ENCODE results near the gene FLYWCH2.

Gene FLYWCH2

GRCh38 chr16:2936436-2937011, 53.5 kb downstream of the FLYWCH2 start:
- H3K4me2 ChIP-seq (ENCODE audit: low read depth, low read length, poor library complexity, severe bottlenecking): no peak overlapping the region
- H3K79me2 ChIP-seq (ENCODE audit: insufficient read depth, low read length): no peaks in the 10 kb centered on the region
- H2AFZ ChIP-seq (ENCODE audit: low read depth, low read length, severe bottlenecking): no peak overlapping the region
- H3K9ac ChIP-seq (ENCODE audit: low read length): no peak overlapping the region
- no peaks in the 10 kb centered on the region for H3K36me3 ChIP-seq (ENCODE audit: low read length)
- TF ChIP-seq CTCF (IDR thresholded peaks at IDR 0.05; ENCODE audit: insufficient read depth, low read length, poor library complexity, severe bottlenecking): no peak
- TF ChIP-seq EZH2phosphoT487 (conservative IDR thresholded peaks at IDR 0.05; ENCODE audit: low read length): no peak
- H3K27ac ChIP-seq (ENCODE audit: low read depth, low read length): no peak overlapping the region
- H3K4me3 ChIP-seq (ENCODE audit: insufficient read depth, low read length, poor library complexity, severe bottlenecking): no peak overlapping the region
- H3K27me3 ChIP-seq (ENCODE audit: low read length): no peaks in the 10 kb centered on the region
- no peaks in the 10 kb centered on the region for H3K9me2 ChIP-seq (replicated peaks; ENCODE audit: insufficient read depth, low read length)
- H4K20me1 ChIP-seq (ENCODE audit: low read depth, low read length): no peaks in the 10 kb centered on the region
- H3K9me3 ChIP-seq (ENCODE audit: insufficient read depth, low read length): no peaks in the 10 kb centered on the region
- H3F3A ChIP-seq (ENCODE audit: insufficient read depth): no peaks in the 10 kb centered on the region

GRCh38 chr16:2937170-2937569, 54.2 kb downstream of the FLYWCH2 start:
- Histone ChIP-seq H3K4me3 (ENCODE audit: insufficient read depth, low read length, poor library complexity, severe bottlenecking) (no peak overlapping the region), H2AFZ (ENCODE audit: low read depth, low read length, severe bottlenecking) (no peak overlapping the region), H3K9me3 (ENCODE audit: insufficient read depth, low read length) (no peaks in the 10 kb centered on the region), H3K27me3 (ENCODE audit: low read length) (no peaks in the 10 kb centered on the region), H3K9me2 (replicated peaks; ENCODE audit: insufficient read depth, low read length) (no peaks in the 10 kb centered on the region), H3F3A (ENCODE audit: insufficient read depth) (no peaks in the 10 kb centered on the region), H3K79me2 (ENCODE audit: insufficient read depth, low read length) (no peaks in the 10 kb centered on the region), H3K36me3 (ENCODE audit: low read length) (no peaks in the 10 kb centered on the region), H3K9ac (ENCODE audit: low read length) (no peak overlapping the region), H3K4me2 (ENCODE audit: low read depth, low read length, poor library complexity, severe bottlenecking) (no peak overlapping the region), H4K20me1 (ENCODE audit: low read depth, low read length) (no peaks in the 10 kb centered on the region), H3K27ac (ENCODE audit: low read depth, low read length) (no peak overlapping the region)
- TF ChIP-seq EZH2phosphoT487 (conservative IDR thresholded peaks at IDR 0.05; ENCODE audit: low read length) (no peak), CTCF (IDR thresholded peaks at IDR 0.05; ENCODE audit: insufficient read depth, low read length, poor library complexity, severe bottlenecking) (no peak)

GRCh38 chr16:2938206-2938605, 55.2 kb downstream of the FLYWCH2 start:
- TF ChIP-seq EZH2phosphoT487 (conservative IDR thresholded peaks at IDR 0.05; ENCODE audit: low read length): no peak
- TF ChIP-seq CTCF (IDR thresholded peaks at IDR 0.05; ENCODE audit: insufficient read depth, low read length, poor library complexity, severe bottlenecking): no peak
- no peaks in the 10 kb centered on the region for H3K9me2 ChIP-seq (replicated peaks; ENCODE audit: insufficient read depth, low read length)
- H3K79me2 ChIP-seq (ENCODE audit: insufficient read depth, low read length): no peaks in the 10 kb centered on the region
- no peaks in the 10 kb centered on the region for H3F3A ChIP-seq (ENCODE audit: insufficient read depth)
- H3K36me3 ChIP-seq (ENCODE audit: low read length): no peaks in the 10 kb centered on the region
- no peaks in the 10 kb centered on the region for H4K20me1 ChIP-seq (ENCODE audit: low read depth, low read length)
- no peak overlapping the region for H2AFZ ChIP-seq (ENCODE audit: low read depth, low read length, severe bottlenecking)
- H3K9ac ChIP-seq (ENCODE audit: low read length): no peak overlapping the region
- H3K27ac ChIP-seq (ENCODE audit: low read depth, low read length): no peak overlapping the region
- H3K4me2 ChIP-seq (ENCODE audit: low read depth, low read length, poor library complexity, severe bottlenecking): no peak overlapping the region
- no peaks in the 10 kb centered on the region for H3K9me3 ChIP-seq (ENCODE audit: insufficient read depth, low read length)
- no peak overlapping the region for H3K4me3 ChIP-seq (ENCODE audit: insufficient read depth, low read length, poor library complexity, severe bottlenecking)
- H3K27me3 ChIP-seq (ENCODE audit: low read length): no peaks in the 10 kb centered on the region
